Peyer's patch (tissue), 4 donors: ENCODE measurements around the gene ROBO1.

Source experiments
- POLR2A ChIP-seq, 2 donors: fragments of 450-650 bp; IDR thresholded peaks; one replicate each; pipeline ENCODE4 v1.5.1; 2017; ENCODE audit warnings: antibody characterized with exemption in 2 of 2, mild to moderate bottlenecking in 2 of 2, moderate library complexity in 2 of 2
- TF ChIP-seq, protein P1 (sequence below), 6 experiments: fragments of 450-650 bp in 4 of 6; fragments of 200-600 bp in 2 of 6; sonication (generic) in 1 of 6; IDR thresholded peaks; one replicate each; pipeline ENCODE4 v1.5.1; 2017 to 2019; ENCODE audit warnings: antibody characterized with exemption in 6 of 6, mild to moderate bottlenecking in 3 of 6, moderate library complexity in 1 of 6

DNA sequence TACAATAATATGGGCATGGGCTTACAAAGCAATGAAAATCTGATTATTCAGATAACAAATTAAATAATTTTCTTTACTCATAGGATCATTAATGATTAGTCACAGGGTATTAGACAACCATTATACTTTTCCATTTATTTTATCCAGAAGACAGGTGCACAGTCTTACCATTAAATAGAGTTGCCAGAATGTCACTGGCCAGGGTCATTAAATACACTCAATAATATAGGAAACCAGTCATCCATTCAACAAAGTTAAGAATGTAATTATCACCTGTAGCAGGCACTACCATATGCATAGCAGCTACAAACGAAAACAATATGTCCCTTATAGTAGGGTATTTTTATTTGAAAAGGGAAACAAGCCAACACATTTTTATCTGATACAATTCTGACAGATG is 16.1 kb downstream of the ROBO1 start:
- TF ChIP-seq, protein P1, sequence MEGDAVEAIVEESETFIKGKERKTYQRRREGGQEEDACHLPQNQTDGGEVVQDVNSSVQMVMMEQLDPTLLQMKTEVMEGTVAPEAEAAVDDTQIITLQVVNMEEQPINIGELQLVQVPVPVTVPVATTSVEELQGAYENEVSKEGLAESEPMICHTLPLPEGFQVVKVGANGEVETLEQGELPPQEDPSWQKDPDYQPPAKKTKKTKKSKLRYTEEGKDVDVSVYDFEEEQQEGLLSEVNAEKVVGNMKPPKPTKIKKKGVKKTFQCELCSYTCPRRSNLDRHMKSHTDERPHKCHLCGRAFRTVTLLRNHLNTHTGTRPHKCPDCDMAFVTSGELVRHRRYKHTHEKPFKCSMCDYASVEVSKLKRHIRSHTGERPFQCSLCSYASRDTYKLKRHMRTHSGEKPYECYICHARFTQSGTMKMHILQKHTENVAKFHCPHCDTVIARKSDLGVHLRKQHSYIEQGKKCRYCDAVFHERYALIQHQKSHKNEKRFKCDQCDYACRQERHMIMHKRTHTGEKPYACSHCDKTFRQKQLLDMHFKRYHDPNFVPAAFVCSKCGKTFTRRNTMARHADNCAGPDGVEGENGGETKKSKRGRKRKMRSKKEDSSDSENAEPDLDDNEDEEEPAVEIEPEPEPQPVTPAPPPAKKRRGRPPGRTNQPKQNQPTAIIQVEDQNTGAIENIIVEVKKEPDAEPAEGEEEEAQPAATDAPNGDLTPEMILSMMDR (IDR thresholded peaks at IDR 0.05) = no peak
- no peak for TF ChIP-seq POLR2A (IDR thresholded peaks at IDR 0.05)
